ENCODE results near the gene PLA2G7.

DNA sequence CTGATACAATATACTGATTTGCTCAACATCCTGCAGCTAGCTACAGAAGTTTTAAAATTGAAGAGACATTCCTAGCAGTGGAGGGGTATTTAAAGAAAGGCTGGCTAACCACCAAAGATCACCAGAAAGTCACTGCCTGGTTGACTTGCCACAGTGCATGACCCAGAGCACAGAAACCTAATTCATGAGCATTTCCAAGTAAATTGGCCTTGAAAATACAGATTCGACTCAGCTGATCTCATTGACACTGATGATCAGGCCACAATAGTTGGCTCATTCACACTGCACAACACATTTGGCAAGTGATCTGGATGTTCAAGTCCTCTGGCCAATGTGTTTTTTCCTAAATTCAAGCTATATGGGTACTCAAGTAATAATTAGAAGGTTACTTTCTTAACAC, 60.8 kb downstream of the PLA2G7 start:
- TF ChIP-seq, protein P1, sequence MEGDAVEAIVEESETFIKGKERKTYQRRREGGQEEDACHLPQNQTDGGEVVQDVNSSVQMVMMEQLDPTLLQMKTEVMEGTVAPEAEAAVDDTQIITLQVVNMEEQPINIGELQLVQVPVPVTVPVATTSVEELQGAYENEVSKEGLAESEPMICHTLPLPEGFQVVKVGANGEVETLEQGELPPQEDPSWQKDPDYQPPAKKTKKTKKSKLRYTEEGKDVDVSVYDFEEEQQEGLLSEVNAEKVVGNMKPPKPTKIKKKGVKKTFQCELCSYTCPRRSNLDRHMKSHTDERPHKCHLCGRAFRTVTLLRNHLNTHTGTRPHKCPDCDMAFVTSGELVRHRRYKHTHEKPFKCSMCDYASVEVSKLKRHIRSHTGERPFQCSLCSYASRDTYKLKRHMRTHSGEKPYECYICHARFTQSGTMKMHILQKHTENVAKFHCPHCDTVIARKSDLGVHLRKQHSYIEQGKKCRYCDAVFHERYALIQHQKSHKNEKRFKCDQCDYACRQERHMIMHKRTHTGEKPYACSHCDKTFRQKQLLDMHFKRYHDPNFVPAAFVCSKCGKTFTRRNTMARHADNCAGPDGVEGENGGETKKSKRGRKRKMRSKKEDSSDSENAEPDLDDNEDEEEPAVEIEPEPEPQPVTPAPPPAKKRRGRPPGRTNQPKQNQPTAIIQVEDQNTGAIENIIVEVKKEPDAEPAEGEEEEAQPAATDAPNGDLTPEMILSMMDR (IDR thresholded peaks at IDR 0.05; ENCODE audit: poor library complexity), result no peak
- TF ChIP-seq EZH2phosphoT487 (IDR thresholded peaks at IDR 0.05; ENCODE audit: low read depth, severe bottlenecking, unreplicated experiment) (no peak), EZH2 (IDR thresholded peaks at IDR 0.05; ENCODE audit: borderline replicate concordance) (no peak)

All from hepatocyte (in vitro differentiated cells).